Measurements from ENCODE around the gene DLST.
"Not testable (repeated sequence)": the region's sequence is repeated elsewhere in the genome, so short reads cannot be mapped to it uniquely, and the experiment has no call there.

DLST gene

DNA sequence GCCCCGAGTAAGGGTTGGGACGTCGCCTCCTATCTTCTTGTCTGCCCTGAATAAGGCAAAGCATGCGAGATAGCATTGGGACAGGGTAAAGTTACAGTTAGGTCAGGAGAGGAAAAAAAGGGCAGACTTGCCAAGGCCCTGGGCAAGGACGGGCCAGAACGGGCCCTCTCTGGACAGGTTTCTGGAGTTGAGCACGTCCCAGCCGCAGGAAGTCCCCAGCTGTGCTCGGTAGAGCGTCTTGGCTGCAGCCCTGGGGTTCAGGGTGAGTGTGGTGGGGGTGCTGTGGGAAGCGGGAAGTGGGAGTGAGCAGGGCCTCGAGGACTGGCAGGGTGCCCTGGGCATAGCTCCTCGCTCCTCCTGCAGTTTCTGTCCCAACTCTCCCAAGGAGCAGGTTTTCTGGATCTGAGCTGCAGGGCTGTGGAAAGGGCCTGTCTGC, 35.9 kb downstream of the DLST start:
- no peak for ATAC-seq
- DNase-seq = no peak

DNA sequence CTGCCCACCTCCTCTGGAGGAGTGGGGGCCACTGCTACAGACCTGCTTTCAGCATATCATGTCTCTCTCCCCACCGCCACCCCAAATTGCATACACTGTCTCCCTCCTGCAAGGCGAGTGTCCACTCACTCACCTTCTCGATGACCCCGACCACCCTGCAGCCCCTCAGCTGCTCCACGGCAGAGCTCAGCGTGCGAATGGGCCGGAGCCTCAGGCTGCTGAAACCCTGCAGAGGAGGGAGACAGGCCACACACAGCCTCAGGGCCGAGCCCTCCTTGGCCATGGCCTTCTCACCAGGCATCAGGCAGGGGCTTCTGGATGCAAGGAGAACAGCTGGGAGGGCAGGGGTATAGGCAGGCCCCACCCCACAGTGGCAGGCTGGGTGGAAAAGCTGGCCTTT, 36.7 kb downstream of the DLST start:
- no peak for DNase-seq
- ATAC-seq = no peak

DNA sequence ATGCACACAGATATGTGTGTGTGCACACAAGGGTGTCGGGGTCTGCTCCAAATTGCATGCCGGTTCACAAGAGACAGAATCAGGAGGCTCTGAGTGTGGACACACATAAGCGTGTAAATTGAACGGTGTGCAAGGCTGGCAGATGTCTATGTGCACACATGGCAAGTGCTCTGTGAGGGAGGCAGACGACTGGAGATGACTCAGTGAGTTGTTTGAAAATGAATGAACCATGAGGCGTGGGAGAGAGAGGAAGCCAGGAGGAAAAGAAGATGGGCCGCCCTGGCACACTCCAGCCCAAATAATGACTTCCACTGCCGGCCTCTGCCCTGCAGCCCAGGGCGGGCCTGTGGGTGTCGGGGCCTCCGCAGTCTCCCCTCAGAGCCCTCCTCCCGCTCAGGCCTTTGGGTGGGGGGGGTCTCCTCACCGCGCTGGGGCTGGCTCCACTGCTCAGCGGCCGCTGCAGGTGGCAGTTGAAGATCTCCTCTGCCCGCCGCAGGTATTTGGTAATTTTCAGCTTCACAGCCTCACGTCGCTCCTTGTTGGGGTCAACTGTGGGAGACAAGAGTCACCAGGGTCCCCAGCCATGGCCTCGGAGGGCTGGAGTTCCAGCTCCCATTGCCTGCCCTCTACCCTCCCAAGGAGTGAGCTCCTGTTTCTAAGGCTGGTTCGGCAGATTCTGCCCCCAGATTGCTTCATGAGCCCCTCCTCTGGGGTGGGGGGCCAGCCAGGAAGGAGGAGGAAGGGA, 37.9 kb downstream of the DLST start:
- no peak for DNase-seq

DNA sequence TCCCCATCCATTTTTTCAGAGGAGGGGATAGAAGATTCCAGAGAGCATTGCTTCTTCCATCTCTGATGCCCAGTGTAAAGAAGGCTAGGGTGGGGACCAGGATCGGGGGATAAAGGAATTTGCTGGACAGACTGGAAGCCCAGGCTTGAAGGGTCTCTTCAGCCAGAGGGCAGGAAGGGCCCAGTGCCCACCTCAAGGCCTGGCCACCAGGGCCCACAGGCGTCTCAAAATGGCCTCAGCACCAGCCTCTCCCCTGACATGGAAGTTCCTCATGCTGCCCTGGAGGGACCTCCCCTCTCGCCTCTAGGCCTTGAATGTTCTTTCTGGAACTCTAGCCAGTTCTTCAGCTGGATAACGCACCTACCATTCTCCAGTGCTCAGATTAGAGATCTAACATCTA, 38.6 kb downstream of the DLST start:
- ATAC-seq = no peak
- DNase-seq = no peak

More for the DNA sequence above, 37.9 kb downstream of the DLST start:
- ATAC-seq = no peak

DNA sequence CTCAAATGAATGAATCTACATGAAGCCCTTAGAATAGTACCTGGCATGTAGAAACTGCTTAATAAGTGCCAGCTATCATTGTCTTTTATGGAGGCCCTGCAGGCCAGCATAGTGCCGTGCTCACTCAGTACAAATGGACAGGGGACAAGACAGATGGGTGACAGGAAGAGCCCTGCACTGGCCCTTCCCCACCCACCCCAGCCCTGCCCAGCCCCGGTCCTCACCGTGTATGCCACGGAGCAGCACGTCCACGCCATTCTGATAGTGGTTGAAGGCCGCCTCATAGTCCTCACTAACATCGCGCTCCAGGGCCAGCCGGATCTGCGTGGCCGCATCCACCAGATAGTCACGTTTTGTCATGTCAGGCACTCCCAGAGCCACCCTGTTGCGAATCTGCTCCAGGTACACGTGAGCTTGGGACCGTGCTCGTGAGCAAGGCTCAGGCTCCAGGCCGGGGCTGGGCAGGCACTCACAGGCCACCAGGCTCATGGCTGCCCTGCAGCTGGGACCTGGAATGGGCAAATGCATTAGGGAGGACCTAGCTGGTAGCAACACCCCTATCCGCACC, 39.4 kb downstream of the DLST start:
- no peak for DNase-seq
- no peak for ATAC-seq

DNA sequence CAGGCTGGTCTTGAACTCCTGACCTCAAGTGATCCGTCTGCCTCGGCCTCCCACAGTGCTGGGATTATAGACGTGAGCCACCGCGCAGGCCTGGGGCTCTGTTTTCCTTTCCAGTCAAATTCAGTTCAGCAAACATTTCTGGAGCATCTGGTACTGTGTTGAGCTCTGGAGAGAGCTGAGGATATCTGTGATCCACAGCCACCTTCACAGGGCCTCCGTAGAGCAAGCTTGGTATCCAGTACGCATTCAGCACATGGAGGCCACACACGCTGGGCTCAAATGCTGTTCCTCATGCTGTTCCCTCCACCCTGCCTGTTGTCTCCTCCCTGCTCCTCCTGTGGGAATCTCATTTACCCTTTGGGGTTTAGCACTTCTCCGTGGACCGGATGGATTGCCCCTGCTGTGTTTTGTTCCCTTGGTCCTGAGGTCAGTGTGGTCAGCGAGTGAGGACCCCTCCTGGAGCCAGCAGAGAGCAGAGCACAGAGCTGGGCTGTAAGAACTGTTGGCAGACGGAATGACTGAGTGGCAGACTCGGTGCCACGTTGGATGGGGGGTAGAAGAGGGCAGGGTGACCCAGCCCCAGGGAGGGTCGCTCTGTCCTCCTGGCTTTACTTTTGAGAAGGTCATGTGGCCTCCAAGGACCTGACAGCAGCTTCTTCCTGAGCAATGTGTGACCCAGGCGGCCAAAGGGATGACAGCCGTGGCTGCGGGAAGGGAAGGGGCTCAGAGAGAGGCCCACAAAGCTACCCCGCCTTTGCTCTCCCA, 40.5 kb downstream of the DLST start:
- DNase-seq = no peak
- no peak for ATAC-seq

DNA sequence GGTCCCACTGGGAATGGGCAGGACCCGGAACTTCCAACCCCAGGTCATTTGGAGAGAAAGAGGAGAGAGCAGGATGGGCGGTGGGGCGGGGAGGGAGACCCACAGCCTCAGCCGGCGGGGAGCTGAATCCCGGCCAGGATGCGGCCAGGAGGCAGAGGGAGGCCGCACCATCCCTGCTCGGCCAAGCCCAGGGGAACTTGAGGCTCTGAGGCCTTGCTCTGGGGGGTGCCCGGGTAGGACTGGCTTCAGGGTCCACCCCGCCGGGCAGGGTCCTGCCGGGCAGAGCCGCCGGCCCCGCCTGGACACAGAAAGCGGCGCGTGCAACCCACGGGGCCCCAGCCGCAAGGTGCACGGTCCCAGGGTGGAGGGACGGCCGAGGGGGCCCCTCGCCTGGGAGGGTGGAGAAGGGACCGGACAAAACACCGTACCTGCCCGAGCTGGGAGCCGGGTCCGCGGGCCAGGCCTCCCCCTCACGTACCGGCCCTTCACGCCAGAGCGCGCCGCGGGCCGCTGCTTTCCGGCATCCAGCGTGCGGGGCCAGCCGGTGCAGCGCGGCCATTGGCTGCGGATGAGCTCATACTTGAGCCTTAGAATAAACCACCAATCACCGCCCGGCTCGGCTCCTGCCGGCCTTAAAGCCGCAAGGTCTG, 41.2 kb downstream of the DLST start, which contains the start of gene RPS6KL1:
RPS6KL1 (minus strand) TSS at position 509 of the 650 bp plus-strand sequence. CDS start 1,719 bp downstream, outside the sequence.
- ATAC-seq (peak; percentile 94), DNase-seq (peak; percentile 77)

DNA sequence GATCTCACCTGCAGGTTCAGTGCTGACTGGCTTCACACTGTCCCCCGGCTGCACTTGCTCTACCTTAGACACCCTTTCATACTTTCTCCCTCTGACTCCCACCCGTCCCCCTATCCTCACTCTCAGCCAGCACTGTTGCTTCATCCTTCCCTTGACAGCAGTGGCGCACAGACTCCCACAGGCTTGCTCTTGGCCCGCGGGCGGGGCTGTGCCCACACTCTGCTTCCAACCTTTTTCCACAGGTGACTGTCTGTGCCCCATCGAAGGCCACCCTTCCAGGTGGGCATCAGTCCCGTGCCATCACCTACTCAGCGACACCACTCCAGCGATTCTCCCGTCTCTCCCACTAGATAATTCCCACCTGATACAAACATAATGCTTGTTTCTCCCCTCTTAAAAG, 42.3 kb downstream of the DLST start:
- no peak for DNase-seq
- ATAC-seq = no peak

DNA sequence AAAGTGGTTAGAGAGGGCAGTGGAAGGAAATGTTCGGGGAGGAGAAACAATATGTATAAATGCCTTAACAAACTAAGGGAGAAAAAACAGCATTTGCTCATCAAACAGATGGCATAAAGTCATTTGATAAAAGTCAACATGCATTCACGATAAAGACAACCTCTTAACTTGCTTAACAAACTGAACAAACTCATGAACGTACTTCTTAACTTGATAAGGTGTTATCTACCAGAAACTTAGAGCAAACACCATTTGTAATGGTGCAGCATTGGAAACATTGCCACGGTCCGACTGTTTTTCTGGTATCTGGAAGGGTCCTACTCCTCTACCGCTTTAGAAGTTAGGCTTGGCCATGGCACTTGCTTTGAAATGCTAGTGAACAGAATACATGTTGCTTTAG, 45.5 kb downstream of the DLST start:
- ATAC-seq = no peak
- no peak for DNase-seq

DNA sequence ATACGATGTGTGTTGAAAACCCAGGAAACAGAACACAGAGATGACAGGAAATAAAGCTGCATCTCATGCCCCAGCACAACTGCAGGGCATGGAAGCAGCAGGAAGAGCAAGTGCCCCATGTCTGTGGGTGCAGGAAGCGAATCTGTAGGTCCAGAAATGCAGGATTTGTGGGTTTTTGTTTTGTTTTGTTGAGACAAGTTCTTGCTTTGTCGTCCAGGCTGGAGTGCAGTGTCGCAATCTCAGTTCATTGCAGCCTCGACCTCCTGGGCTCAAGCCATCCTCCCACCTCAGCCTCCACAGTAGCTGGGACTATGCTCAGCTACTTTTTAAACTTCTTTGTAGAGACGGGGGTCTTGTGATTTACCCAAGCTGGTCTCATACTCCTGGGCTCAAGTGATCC, 47.5 kb downstream of the DLST start:
- DNase-seq = no peak
- no peak for ATAC-seq

DNA sequence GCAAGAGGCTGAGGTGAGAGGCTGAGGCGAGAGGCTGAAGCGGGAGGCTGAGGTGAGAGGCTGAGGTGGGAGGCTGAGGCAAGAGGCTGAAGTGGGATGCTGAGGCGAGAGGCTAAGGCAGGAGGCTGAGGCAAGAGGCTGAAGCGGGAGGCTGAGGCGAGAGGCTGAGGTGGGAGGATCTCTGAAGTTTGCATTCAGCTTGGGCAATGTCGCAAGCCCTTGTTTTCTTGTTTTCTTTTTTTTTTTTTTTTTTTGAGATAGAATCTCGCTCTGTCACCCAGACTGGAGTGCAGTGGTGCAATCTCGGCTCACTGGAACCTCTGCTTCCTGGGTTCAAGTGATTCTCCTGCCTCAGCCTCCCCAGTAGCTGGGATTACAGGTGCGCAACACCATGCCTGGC, 50.0 kb downstream of the DLST start:
- not testable (repeated sequence) for DNase-seq, ATAC-seq

DNA sequence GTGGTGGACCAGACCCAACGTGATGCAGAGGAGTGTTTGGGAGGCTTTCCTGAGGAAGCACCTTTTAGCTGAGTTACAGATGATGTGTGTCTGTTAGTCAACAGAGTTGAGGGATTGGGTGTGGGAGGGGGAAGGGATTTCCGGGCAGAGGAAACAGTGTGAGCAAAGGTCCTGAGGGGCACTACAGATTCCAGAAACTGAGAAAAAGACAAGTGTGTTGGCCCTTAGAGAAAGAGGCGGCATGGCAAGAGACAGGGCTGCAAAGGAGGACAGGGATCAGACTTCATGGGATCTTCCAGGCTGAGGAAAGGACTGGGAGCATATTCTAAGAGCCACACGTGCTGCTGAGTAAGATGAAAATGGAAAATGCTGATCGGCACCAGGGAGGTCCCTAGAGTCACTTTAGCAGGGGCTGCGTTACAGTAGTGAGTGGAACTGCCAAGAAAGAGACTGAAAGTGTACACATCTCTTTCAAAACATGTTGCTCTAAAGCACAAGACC, 50.7 kb downstream of the DLST start:
- ATAC-seq (peak; percentile 29), DNase-seq (no peak)

DNA sequence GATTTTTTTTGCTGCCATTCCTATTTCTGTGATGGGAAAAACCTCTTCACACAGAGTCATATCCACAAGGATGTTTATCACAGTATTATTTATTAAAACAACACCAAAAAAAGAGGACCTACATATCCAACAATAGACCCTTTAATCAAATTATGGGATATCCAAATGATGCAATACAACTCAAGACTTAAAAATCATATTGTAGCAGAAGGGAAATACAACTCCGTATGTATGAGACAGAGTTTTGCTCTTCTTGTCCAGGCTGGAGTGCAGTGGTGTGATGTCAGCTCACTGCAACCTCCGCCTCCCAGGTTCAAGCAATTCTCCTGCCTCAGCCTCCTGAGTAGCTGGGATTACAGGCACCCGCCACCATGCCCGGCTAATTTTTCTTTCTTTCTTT, 51.2 kb downstream of the DLST start:
- not testable (repeated sequence) for DNase-seq, ATAC-seq

DNA sequence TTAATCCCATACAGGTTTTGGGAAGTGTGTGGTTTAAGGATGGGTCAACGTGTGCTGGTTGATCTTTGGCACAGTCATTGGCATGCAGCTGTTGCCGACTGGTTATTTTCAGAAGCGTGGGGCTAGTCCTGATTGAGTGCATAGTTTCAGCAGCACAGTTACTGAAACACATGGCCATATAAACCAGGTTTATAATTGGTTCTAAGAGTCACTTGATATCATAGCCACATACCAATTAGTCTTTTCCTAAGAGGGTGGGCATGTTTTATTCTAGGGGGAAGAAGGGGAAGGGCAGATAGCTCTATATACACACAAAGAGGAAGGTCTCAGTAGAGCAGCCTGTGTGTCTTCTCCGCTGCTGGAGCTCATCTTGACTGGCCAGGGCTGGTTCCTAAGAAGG, 52.3 kb downstream of the DLST start:
- ATAC-seq = no peak
- no peak for DNase-seq

DNA sequence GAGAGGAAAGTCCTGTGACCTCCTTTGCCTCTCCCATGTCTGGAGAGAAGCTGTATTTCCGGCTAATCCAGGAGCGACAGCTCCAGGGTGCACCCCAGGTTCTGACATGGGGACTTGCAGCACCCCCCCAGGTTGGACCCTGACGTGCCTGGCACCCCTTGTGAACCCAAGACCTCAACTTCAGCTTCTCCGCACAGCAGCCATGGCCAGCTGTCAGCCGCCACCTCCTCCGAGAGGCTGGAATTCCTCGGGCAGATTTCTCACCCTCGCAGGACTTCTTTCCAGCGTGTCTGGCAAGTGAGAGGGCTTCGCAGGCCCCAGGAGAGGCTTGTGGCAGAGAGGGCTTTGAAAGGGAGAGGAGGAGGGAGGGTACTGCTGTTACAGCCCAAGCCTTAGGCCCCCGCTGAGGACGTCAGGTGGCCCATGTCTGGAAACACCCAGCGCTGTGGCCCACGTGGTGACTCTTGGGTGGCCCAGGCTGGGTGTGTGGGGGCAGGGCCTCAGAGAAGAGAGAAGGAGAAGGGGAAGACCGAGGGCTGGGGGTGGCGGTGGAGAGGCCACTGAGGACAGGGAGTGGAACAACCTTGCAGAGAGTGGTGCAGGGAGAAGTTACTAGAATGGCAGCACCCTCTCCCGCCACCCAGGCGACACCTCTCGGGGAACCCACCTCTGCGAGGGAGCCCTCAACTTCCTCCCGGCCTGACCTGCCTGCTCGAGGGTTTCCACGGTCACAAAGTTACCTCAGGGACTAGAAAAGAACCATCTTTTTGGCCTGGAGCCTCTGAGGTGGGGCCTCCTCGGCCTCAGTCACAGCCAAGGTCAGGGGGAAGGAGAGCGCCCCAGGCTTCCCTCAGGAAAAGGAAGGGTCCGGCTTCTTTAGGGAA, 53.0 kb downstream of the DLST start:
- DNase-seq = no peak
- ATAC-seq = no peak

DNA sequence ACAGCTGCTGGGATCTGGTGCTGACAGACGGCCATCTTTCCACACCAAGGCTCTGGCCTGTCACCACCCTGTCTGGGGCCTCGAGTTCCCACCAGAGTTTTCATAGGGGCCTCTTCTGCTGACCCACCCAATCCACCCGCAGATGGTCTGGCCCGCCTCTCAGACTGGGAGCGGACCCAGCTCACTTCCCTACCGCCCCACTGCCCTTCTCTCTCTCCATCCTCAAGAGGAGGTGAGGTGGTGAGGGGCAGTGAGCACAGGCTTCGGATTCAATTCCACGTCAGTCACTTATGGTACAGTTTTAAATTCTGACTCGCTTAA, 53.6 kb downstream of the DLST start:
- no peak for DNase-seq
- ATAC-seq = no peak

DNA sequence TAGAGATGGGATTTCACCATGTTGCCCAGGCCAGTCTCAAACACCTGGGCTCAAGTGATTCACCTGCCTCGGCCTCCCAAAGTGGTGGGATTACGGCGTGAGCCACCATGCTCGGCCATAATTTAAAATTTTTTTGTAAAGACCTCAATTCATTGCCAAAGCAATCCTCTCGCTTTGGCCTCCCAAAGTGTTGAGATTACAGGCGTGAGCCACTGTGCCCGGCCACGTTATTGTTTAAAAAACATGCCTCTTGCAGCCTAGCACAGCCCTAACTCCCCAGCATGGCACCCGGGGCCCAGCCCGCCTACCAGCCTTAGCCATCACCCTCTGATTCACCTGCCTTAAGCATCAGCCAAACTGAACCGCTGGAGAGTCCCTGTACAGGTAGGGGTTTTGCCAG, 54.4 kb downstream of the DLST start:
- no peak for ATAC-seq

DNA sequence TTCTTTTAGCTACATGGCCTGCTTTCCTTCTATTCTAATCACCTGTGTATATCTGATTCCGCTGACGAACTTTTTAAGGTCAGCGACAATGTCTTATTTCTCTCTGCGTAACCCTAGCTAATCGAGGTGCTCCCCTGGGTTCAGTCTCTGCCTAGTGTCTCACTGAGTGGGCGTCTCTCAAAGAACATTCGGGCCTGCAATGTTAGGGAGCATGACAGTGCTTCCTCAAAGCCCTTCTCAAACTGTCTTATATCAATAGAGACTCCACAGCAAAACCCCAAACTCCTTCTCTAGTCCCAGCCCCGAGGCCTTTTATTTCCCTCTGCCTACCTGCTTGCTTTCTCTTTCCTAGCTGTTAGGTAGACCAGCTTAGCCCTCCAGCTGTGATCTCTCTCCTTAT, 55.0 kb downstream of the DLST start:
- ATAC-seq (no peak), DNase-seq (no peak)

More for the DNA sequence above, 54.4 kb downstream of the DLST start:
- DNase-seq = no peak

DNA sequence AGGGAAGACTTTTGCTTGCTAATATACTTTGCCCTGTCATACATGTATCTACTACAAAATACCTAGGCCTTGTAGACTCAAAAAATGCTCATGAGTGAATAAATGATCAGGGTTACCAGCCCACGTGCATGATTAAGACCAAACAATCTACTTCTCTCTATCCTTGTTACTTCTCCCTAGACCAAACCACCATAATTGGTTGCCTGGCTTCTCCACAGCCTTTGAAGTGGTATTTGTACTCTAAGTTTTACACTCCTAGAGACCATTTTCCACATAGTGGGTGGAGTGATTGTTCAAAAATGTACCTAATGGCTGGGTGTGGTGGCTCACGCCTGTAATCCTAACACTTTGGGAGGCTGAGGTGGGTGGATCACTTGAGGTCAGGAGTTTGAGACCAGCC, 55.5 kb downstream of the DLST start:
- ATAC-seq = no peak
- DNase-seq = no peak

DNA sequence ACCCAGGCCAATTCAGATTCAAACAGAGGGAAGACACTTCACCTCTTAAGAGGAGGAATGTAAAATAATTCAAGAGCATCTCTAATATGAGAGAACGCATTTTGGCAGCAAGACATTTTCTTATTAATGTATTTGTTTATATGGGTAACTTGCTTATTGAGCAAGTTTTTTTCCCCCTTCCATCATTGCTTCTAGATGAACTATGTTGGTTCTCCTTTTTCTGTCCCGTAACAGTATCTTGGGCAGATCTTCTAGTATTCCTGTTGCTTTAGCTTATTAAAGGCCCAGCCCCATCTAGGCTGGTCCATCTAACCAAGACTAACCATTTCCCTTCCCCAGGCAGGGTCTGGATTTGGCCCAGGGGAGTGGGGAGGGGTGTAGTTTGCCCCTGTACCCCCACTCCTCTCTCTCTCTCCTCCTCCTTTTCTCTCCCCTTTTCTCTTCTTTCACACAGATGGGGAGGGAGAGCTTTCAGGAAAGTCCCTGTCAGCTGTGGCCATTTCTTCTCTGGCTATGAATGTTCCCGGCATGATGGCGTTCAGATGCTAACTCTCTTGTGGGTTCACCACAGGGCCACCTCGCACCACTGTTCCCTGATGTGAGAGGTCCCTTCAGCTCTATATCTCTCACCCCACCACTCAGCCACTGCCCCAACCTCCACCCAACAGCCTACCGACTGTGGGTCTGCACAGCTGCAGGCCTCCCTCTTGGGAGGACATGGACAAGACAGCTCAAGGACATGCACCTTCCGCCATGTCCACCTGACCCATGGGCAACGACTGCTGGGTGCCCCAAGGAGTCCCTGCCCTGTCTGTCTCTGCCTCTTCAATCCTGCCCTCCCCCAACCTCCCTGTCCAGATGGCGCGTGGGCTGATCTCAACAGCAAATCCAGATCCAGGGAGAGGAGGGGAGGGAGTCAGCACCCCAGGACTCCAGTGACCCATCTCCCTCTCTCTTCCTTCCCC, 57.1 kb downstream of the DLST start:
- ATAC-seq (no peak), DNase-seq (no peak)

Data from stimulated activated naive CD8-positive, alpha-beta T cell treated with anti-CD3 and anti-CD28 coated beads, Interleukin-15, Interleukin-2, amounts not matched to agents 100 U/mL and 50 U/mL, for 24 hours (primary cell).